ENCODE measurements around the gene ANO6.

GRCh38 chr12:45217846-45218245, 2.0 kb downstream of the ANO6 start:
- TF ChIP-seq CTCF (IDR thresholded peaks at IDR 0.05 in 8 of 11, conservative IDR thresholded peaks at IDR 0.05 in 3 of 11) (no peak), POLR2A (IDR thresholded peaks at IDR 0.05) (no peak), POLR2AphosphoS5 (IDR thresholded peaks at IDR 0.05) (no peak)
